Mesothelial cell of epicardium (in vitro differentiated cells): ENCODE data around the gene BSND. TPM values are rescaled to one million over a fixed set of nuclear protein-coding genes. Genes with fewer than 3 reads are reported as not detected.

Experiments used
- DNase-seq, 2 experiments: peaks; one replicate each; pipeline ENCODE4 v3.0.0; 2021; ENCODE audit warnings: low spot score in 2 of 2; ENCODE audit not compliant: unreplicated experiment in 2 of 2
- H3K27ac Mint-ChIP-seq: 2 replicates; pipeline ENCODE4 v1.8.0; 2021; ENCODE audit warnings: mixed read lengths
- H3K27me3 Mint-ChIP-seq: 2 replicates; pipeline ENCODE4 v1.8.0; 2021; ENCODE audit warnings: low read depth, mixed read lengths
- H3K36me3 Mint-ChIP-seq: 2 replicates; pipeline ENCODE4 v1.8.0; 2021; ENCODE audit warnings: mixed read lengths
- H3K4me1 Mint-ChIP-seq: 2 replicates; pipeline ENCODE4 v1.8.0; 2021; ENCODE audit warnings: mixed read lengths
- H3K4me3 Mint-ChIP-seq: 2 replicates; pipeline ENCODE4 v1.8.0; 2021; ENCODE audit warnings: mild to moderate bottlenecking, moderate library complexity, mixed read lengths
- H3K9me3 Mint-ChIP-seq: 2 replicates; pipeline ENCODE4 v1.8.0; 2021; ENCODE audit warnings: mixed read lengths
- CTCF ChIP-seq: fragments of 200-600 bp; sonication (generic); IDR thresholded peaks from one replicate; pipeline ENCODE4 v1.5.0; 2021; ENCODE audit warnings: antibody characterized with exemption; ENCODE audit not compliant: unreplicated experiment
- total RNA-seq: library from RNA; stranded (reverse); gene quantifications from 3 replicates; pipeline ENCODE4 v1.2.1, GENCODE V29; 2021

BSND gene
- total RNA-seq, 1 donor from 2014 or later = 0.09 TPM

- Mint-ChIP-seq H3K27ac (no peak overlapping the region), H3K4me3 (no peak overlapping the region), H3K4me1 (peaks cover 18% of the 10 kb centered on the region), H3K36me3 (no peaks in the 10 kb centered on the region), H3K27me3 (peaks cover 39% of the 10 kb centered on the region), H3K9me3 (no peaks in the 10 kb centered on the region)
- TF ChIP-seq CTCF = no peak
- no peak for DNase-seq
These were observed 4.3 kb upstream of the BSND start for GRCh38 chr1:54994355-54994990.

- Mint-ChIP-seq H3K4me1 (peaks cover 18% of the 10 kb centered on the region), H3K9me3 (no peaks in the 10 kb centered on the region), H3K4me3 (no peak overlapping the region), H3K27me3 (peaks cover 39% of the 10 kb centered on the region), H3K27ac (no peak overlapping the region), H3K36me3 (no peaks in the 10 kb centered on the region)
- DNase-seq = no peak
- no peak for TF ChIP-seq CTCF
These were observed 3.5 kb upstream of the BSND start for GRCh38 chr1:54995013-54995760.

- TF ChIP-seq CTCF = no peak
- Mint-ChIP-seq H3K36me3 (no peaks in the 10 kb centered on the region), H3K27ac (no peak overlapping the region), H3K4me1 (peaks cover 18% of the 10 kb centered on the region), H3K4me3 (no peak overlapping the region), H3K9me3 (no peaks in the 10 kb centered on the region), H3K27me3 (peaks cover 39% of the 10 kb centered on the region)
- DNase-seq = no peak
These were observed 2.9 kb upstream of the BSND start for GRCh38 chr1:54995835-54996234.

- peak; percentile 60 to 76 for DNase-seq
- peaks cover 39% of the 10 kb centered on the region for H3K27me3 Mint-ChIP-seq
These were observed 2.3 kb upstream of the BSND start for GRCh38 chr1:54996359-54996868.

More at GRCh38 chr1:54996359-54996868, 2.3 kb upstream of the BSND start:
- Mint-ChIP-seq H3K36me3 (no peaks in the 10 kb centered on the region), H3K27ac (no peak overlapping the region), H3K4me1 (peaks cover 18% of the 10 kb centered on the region), H3K4me3 (peak overlapping the region; percentile 59), H3K9me3 (no peaks in the 10 kb centered on the region)
- peak; percentile 79 for TF ChIP-seq CTCF
